HUES64 (cell line): ENCODE measurements around the gene HEPACAM2.

ENCODE experiments used
- H3K27ac ChIP-seq: 2 replicates; pipeline ENCODE4 v1.7.0; 2013; ENCODE audit warnings: low read depth, low read length, inconsistent platforms
- H3K27me3 ChIP-seq: 2 replicates; pipeline ENCODE4 v1.6.1; 2013; ENCODE audit warnings: mild to moderate bottlenecking, low read length; ENCODE audit not compliant: insufficient read depth
- H3K36me3 ChIP-seq: 2 replicates; pipeline ENCODE4 v1.6.1; 2013; ENCODE audit warnings: mild to moderate bottlenecking, low read length; ENCODE audit not compliant: insufficient read depth
- H3K4me1 ChIP-seq: 2 replicates; pipeline ENCODE4 v1.6.1; 2013; ENCODE audit warnings: mild to moderate bottlenecking, low read length, moderate library complexity; ENCODE audit not compliant: insufficient read depth
- H3K4me3 ChIP-seq: 2 replicates; pipeline ENCODE4 v1.5.1; 2013; ENCODE audit warnings: mild to moderate bottlenecking, low read length, moderate library complexity
- H3K9ac ChIP-seq: 2 replicates; pipeline ENCODE4 v1.6.1; 2013; ENCODE audit warnings: mild to moderate bottlenecking, low read depth, low read length
- H3K9me3 ChIP-seq: 2 replicates; pipeline ENCODE4 v1.6.1; 2013; ENCODE audit warnings: low read depth, low read length; ENCODE audit not compliant: insufficient read depth
- WGBS: fragments of 150-250, 120-280 bp; methylation state at CpG from one replicate; pipeline ENCODE4 v1.1.7; 2013; ENCODE audit warnings: missing lambda C conversion rate; 5-methylcytosine and 5-hydroxymethylcytosine counted together

The HEPACAM2 gene

GRCh38 chr7:93202594-93203250, 23.5 kb downstream of the HEPACAM2 start:
- Histone ChIP-seq H3K9ac (no peak overlapping the region), H3K27me3 (peaks cover 44% of the 10 kb centered on the region), H3K27ac (no peak overlapping the region), H3K4me3 (no peak overlapping the region), H3K9me3 (no peaks in the 10 kb centered on the region), H3K4me1 (no peaks in the 10 kb centered on the region), H3K36me3 (no peaks in the 10 kb centered on the region)
- WGBS: 86% methylated on average over 5 of the region's 5 CpGs

DNA sequence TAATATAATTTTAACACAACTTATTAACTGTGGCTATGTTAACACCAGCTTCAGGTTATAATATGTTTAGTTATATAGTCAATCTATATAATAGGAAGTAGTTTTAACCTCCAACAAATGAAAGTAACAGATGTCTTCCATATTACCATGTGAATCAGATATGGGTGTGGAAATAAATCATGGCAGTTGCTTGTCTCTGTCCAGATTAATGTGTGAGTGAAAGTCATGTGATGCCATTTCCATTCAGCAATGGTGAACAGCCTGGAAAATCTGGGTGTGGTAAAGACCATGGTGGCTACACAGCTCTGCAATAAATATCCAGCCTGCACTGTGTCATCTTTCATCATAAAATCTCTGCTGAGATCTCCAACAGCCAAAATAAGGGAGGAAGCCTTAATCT, 27.8 kb downstream of the HEPACAM2 start:
- Histone ChIP-seq H3K27ac (no peak overlapping the region), H3K4me3 (no peak overlapping the region), H3K27me3 (peaks cover 30% of the 10 kb centered on the region), H3K9me3 (no peaks in the 10 kb centered on the region), H3K36me3 (no peaks in the 10 kb centered on the region), H3K9ac (no peak overlapping the region), H3K4me1 (no peaks in the 10 kb centered on the region)

GRCh38 chr7:93196336-93196735, 29.9 kb downstream of the HEPACAM2 start:
- Histone ChIP-seq H3K36me3 (no peaks in the 10 kb centered on the region), H3K27ac (no peak overlapping the region), H3K9me3 (no peaks in the 10 kb centered on the region), H3K9ac (no peak overlapping the region), H3K4me3 (no peak overlapping the region), H3K4me1 (no peaks in the 10 kb centered on the region), H3K27me3 (peaks cover 23% of the 10 kb centered on the region; the same call in 1 of the 2 replicates)
- WGBS: 100% methylated on average over 1 of the region's 2 CpGs

DNA sequence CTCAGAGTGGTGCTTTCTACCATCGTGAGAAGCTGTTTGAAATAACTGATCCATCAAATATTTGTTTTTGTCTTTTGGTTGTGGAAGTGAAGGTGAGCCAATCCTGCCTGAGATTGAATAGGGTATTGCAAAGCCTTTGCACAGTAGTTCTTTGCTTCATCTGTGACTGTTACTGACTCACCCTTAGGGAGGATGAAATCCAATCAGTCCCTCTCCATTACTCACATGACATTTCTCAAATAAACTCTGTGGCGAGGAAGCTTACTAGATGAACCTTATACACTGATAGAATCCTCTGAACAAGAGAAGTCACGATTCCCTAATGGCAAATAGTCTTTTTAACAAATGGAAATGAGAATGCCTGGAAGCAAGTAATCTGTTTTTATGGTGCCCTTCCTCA, 31.9 kb downstream of the HEPACAM2 start:
- H3K36me3 ChIP-seq: no peaks in the 10 kb centered on the region
- no peaks in the 10 kb centered on the region for H3K4me1 ChIP-seq
- H3K27ac ChIP-seq: no peak overlapping the region
- 79% methylated on average over 3 of the region's 3 CpGs for WGBS
- peaks cover 19% of the 10 kb centered on the region; the same call in 1 of the 2 replicates for H3K27me3 ChIP-seq
- H3K4me3 ChIP-seq: no peak overlapping the region
- H3K9me3 ChIP-seq: no peaks in the 10 kb centered on the region
- no peak overlapping the region for H3K9ac ChIP-seq

DNA sequence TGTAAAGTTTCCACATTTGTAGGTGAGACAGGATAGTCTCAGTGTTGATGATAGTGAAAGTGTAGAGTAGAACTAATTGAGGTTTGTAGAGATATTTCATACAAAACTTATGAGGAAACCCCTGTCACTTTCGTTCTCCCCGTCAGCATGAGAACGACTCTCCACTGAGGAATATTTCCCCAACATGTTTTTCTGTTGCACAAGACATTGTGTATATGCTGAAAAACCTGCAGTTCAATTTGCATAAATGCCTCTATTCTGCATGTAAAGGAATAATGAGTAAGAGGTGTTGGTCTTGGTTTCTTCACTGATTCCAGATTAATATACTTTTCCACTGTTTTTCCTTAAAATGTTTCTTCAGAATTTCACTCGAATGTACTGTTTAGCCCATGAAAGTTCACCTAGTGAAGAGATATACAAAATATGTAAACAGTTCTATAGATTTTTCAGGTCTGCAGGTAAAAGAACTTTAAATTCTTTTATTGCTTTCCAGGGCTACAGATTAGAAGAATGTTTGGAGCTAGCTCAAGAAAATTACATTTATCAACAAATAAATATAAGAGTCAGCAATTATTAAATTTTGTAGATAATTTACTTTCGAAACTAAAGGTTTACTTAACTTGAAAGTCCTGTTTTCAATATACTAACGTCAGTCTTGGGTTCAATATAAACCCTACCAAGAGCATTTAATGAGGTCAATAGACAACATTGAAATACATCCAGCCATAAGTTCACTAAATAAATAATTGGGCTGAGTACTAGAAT, 37.2 kb downstream of the HEPACAM2 start:
- no peaks in the 10 kb centered on the region for H3K4me1 ChIP-seq
- H3K4me3 ChIP-seq: no peak overlapping the region
- H3K36me3 ChIP-seq: no peaks in the 10 kb centered on the region
- H3K9ac ChIP-seq: no peak overlapping the region
- no peak overlapping the region for H3K27ac ChIP-seq
- H3K27me3 ChIP-seq: peaks cover 24% of the 10 kb centered on the region
- no peaks in the 10 kb centered on the region for H3K9me3 ChIP-seq
- WGBS: 78% methylated on average over 6 of the region's 6 CpGs

GRCh38 chr7:93185303-93186027, 40.8 kb downstream of the HEPACAM2 start:
- H3K9me3 ChIP-seq: no peaks in the 10 kb centered on the region
- no peak overlapping the region for H3K27ac ChIP-seq
- WGBS: 66% methylated on average over 1 of the region's 1 CpG

DNA sequence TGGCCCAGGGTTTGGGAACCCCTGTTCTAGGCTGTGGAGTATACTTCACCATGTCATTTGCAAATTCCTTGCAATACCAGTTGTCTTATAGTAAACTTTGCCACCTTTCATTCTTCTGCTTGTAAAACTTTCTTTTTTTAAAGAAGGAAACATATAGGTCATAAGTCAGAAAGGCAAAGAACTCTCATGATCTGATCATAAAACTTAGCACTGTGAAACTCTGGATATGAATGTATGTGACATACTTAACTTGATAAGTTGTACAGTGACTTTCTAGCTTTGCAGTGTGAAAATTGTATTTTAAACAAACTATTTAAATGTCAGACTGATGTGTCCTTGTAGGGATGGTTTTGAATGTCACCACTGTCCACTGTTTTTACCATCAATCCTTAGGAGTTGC, 47.1 kb downstream of the HEPACAM2 start:
- H3K4me3 ChIP-seq: no peak overlapping the region
- H3K27me3 ChIP-seq: no peaks in the 10 kb centered on the region; the same call in none of the 2 replicates
- no peaks in the 10 kb centered on the region for H3K9me3 ChIP-seq
- H3K9ac ChIP-seq: no peak overlapping the region
- H3K4me1 ChIP-seq: no peaks in the 10 kb centered on the region
- no peaks in the 10 kb centered on the region for H3K36me3 ChIP-seq
- no peak overlapping the region for H3K27ac ChIP-seq

More at GRCh38 chr7:93185303-93186027, 40.8 kb downstream of the HEPACAM2 start:
- Histone ChIP-seq H3K36me3 (no peaks in the 10 kb centered on the region), H3K4me3 (no peak overlapping the region), H3K27me3 (peaks cover 16% of the 10 kb centered on the region), H3K9ac (no peak overlapping the region), H3K4me1 (no peaks in the 10 kb centered on the region)

GRCh38 chr7:93178213-93178612, 48.1 kb downstream of the HEPACAM2 start:
- no peaks in the 10 kb centered on the region for H3K9me3 ChIP-seq
- WGBS: 64% methylated on average over 3 of the region's 3 CpGs
- no peak overlapping the region for H3K4me3 ChIP-seq
- H3K27me3 ChIP-seq: no peaks in the 10 kb centered on the region; the same call in none of the 2 replicates
- H3K27ac ChIP-seq: no peak overlapping the region
- H3K9ac ChIP-seq: no peak overlapping the region
- no peaks in the 10 kb centered on the region for H3K4me1 ChIP-seq
- no peaks in the 10 kb centered on the region for H3K36me3 ChIP-seq

DNA sequence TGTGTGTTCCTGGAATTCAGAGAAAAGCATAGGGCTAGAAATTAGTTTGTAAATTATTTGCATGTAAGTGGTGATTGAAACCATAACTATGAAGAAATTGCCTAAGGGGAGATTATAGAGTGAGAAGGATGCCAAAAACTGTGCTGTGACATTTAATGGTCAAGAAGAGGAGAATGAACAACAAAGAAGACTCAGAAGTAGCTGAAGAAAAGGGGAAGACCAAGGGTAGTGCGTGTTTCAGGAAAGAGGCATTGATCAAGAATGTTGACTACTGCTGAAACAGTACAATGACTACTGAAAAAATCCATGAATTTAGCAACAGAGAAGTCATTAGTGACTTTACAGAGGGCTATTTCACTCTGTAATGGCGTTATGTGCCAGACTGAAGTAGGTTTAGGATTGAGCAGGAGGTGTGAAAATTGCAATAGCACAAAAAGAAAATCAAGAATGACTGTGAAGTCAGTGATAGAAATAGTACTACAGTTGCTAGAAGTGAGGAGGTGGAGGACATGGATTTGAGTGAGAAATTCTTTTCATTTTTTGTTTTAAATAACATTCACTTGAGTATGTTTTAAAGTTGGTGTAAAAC, 49.2 kb downstream of the HEPACAM2 start:
- Histone ChIP-seq H3K9me3 (peaks cover 4% of the 10 kb centered on the region), H3K27me3 (no peaks in the 10 kb centered on the region; the same call in none of the 2 replicates), H3K4me1 (no peaks in the 10 kb centered on the region), H3K4me3 (no peak overlapping the region), H3K9ac (no peak overlapping the region), H3K27ac (no peak overlapping the region), H3K36me3 (no peaks in the 10 kb centered on the region)
- WGBS: 76% methylated on average over 2 of the region's 2 CpGs

DNA sequence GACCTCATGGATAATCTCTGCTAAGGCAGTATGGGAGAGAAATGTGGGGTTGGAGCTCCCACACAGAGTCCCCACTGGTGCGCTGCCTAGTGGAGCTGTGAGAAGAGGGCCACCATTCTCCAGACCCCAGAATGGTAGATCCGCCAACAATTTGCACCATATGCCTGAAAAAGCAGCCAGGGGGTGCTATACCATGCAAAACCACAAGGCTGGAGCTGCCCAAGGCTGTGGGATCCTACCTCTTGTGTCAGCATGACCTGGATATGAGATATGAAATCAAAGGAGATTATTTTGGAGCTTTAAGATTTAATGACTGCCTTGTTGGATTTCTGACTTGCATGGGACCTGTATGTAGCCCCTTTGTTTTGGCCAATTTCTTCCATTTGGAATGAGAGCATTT, 51.0 kb downstream of the HEPACAM2 start:
- Histone ChIP-seq H3K4me1 (no peaks in the 10 kb centered on the region), H3K36me3 (no peaks in the 10 kb centered on the region), H3K9me3 (peaks cover 16% of the 10 kb centered on the region), H3K27ac (no peak overlapping the region), H3K27me3 (no peaks in the 10 kb centered on the region; the same call in none of the 2 replicates), H3K4me3 (no peak overlapping the region), H3K9ac (no peak overlapping the region)
- 93% methylated on average over 2 of the region's 2 CpGs for WGBS

GRCh38 chr7:93172683-93173082, 53.6 kb downstream of the HEPACAM2 start:
- WGBS: 20% methylated on average over 1 of the region's 2 CpGs
- Histone ChIP-seq H3K27me3 (no peaks in the 10 kb centered on the region), H3K27ac (no peak overlapping the region), H3K9me3 (peaks cover 16% of the 10 kb centered on the region), H3K4me1 (no peaks in the 10 kb centered on the region), H3K4me3 (no peak overlapping the region), H3K9ac (no peak overlapping the region), H3K36me3 (no peaks in the 10 kb centered on the region)
